ENCODE data around the gene SDC4. TPM values are rescaled to one million over a fixed set of nuclear protein-coding genes. Genes with fewer than 3 reads are reported as not detected.

SDC4 gene
- polyA plus RNA-seq, 1 donor (not counting 4 experiments of a cell fraction or from before 2014, with no cell fraction given): 114 TPM

DNA sequence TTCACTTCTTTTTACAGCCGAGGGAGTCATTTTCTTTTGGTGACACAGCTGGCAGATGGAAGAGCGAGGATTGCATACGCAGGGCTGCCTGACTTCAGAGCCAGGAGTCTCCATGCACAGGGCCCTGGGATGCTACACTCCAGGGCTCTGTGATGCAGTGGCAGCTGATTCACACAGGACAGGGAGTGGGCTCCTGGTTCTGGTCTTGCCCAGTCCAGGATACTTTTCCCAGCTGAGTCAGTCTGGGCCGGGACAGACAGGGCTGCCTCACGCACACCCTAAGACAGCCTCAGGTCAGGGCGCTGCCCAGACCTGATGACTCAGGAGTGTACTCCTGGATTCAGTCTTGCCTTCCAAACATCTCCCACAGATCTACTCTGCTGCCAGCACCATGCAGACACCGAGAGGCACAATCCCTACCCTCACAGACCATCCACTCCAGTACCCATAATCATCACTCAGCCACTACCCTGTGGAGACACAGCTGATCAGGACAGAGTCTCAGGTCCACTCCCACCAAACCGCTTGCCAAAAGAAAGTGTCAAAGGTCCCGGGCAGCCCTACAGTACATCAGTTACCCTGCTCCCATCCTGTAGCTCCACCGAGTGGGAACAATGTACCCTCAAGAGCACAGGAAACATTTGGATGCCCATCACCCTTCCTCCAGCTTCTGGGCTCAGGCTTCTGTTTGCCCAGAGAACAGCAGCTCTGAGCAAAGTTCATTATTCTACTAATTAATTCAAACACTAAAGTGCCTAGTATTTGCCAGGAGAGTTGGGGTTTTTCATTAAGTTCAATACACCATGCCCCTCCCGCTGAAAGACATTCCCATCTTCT is 11.5 kb downstream of the SDC4 start:
- peaks cover 2% of the 10 kb centered on the region for H3K9me1 ChIP-seq (ENCODE audit: control insufficient read depth, extremely low read depth, insufficient read depth, low read length)
- peak overlapping the region; percentile 98 for H3K27ac ChIP-seq (ENCODE audit: control insufficient read depth, insufficient read depth, low read length)
- peaks cover 29 to 46% of the 10 kb centered on the region in 2 experiments for H3K36me3 ChIP-seq (ENCODE audit: control insufficient read depth in 2 of 2, extremely low read depth in 1 of 2, insufficient read depth in 2 of 2, low read length in 2 of 2)
- H3K27me3 ChIP-seq (ENCODE audit: control insufficient read depth, extremely low read depth, insufficient read depth, low read length): no peaks in the 10 kb centered on the region
- no peak for DNase-seq (ENCODE audit: low read depth, low spot score)
- peaks cover 64% of the 10 kb centered on the region for H3K79me2 ChIP-seq (ENCODE audit: control insufficient read depth, insufficient read depth, low read length)
- H3K9ac ChIP-seq (ENCODE audit: control insufficient read depth, extremely low read depth, insufficient read depth, low read length): peak overlapping the region; percentile 79
- no peaks in the 10 kb centered on the region for H3K9me3 ChIP-seq (ENCODE audit: control insufficient read depth, low read depth, low read length)
- H2AFZ ChIP-seq (ENCODE audit: control insufficient read depth, low read length): no peak overlapping the region
- no peaks in the 10 kb centered on the region for H4K20me1 ChIP-seq (ENCODE audit: control insufficient read depth, extremely low read depth, insufficient read depth, low read length)
- FAIRE-seq: peak; percentile 90
- TF ChIP-seq, protein P1, sequence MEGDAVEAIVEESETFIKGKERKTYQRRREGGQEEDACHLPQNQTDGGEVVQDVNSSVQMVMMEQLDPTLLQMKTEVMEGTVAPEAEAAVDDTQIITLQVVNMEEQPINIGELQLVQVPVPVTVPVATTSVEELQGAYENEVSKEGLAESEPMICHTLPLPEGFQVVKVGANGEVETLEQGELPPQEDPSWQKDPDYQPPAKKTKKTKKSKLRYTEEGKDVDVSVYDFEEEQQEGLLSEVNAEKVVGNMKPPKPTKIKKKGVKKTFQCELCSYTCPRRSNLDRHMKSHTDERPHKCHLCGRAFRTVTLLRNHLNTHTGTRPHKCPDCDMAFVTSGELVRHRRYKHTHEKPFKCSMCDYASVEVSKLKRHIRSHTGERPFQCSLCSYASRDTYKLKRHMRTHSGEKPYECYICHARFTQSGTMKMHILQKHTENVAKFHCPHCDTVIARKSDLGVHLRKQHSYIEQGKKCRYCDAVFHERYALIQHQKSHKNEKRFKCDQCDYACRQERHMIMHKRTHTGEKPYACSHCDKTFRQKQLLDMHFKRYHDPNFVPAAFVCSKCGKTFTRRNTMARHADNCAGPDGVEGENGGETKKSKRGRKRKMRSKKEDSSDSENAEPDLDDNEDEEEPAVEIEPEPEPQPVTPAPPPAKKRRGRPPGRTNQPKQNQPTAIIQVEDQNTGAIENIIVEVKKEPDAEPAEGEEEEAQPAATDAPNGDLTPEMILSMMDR (optimal IDR thresholded peaks at IDR 0.05 in 1 of 3, IDR thresholded peaks at IDR 0.05 in 1 of 3, conservative IDR thresholded peaks at IDR 0.05 in 1 of 3; ENCODE audit: extremely low read depth in 1 of 3, insufficient read depth in 2 of 3, low read length in 3 of 3): no peak
- no peak for TF ChIP-seq EZH2 (IDR thresholded peaks at IDR 0.05; ENCODE audit: low read length)
- H3K4me2 ChIP-seq (ENCODE audit: control insufficient read depth, extremely low read depth, insufficient read depth, low read depth, low read length): peak overlapping the region; percentile 55
- H3K4me1 ChIP-seq (ENCODE audit: control insufficient read depth, extremely low read depth, insufficient read depth, low read length): peaks cover 60% of the 10 kb centered on the region
- H3K4me3 ChIP-seq (ENCODE audit: control insufficient read depth in 2 of 3, extremely low read depth in 1 of 3, insufficient read depth in 2 of 3, low read depth in 1 of 3, low read length in 3 of 3): peak overlapping the region in 2 of 3 experiments; percentile 22 to 42
- dilution Hi-C loops (cut with MboI; ENCODE audit: extremely low pct_ligation_motif_present, low sequenced_read_pairs): no loop called here

- dilution Hi-C loops (cut with MboI; ENCODE audit: extremely low pct_ligation_motif_present, low sequenced_read_pairs): no loop called here
- TF ChIP-seq EZH2 (IDR thresholded peaks at IDR 0.05; ENCODE audit: low read length): no peak
- TF ChIP-seq, protein P1 (optimal IDR thresholded peaks at IDR 0.05 in 1 of 3, IDR thresholded peaks at IDR 0.05 in 1 of 3, conservative IDR thresholded peaks at IDR 0.05 in 1 of 3; ENCODE audit: extremely low read depth in 1 of 3, insufficient read depth in 2 of 3, low read length in 3 of 3): no peak
- peaks cover 49 to 62% of the 10 kb centered on the region in 2 experiments for H3K36me3 ChIP-seq (ENCODE audit: control insufficient read depth in 2 of 2, extremely low read depth in 1 of 2, insufficient read depth in 2 of 2, low read length in 2 of 2)
- H3K9me3 ChIP-seq (ENCODE audit: control insufficient read depth, low read depth, low read length): no peaks in the 10 kb centered on the region
- no peak for DNase-seq (ENCODE audit: low read depth, low spot score)
- H3K4me3 ChIP-seq (ENCODE audit: control insufficient read depth in 2 of 3, extremely low read depth in 1 of 3, insufficient read depth in 2 of 3, low read depth in 1 of 3, low read length in 3 of 3): no peak overlapping the region
- no peak overlapping the region for H3K9ac ChIP-seq (ENCODE audit: control insufficient read depth, extremely low read depth, insufficient read depth, low read length)
- peaks cover 2% of the 10 kb centered on the region for H4K20me1 ChIP-seq (ENCODE audit: control insufficient read depth, extremely low read depth, insufficient read depth, low read length)
- FAIRE-seq: no peak
- H3K27ac ChIP-seq (ENCODE audit: control insufficient read depth, insufficient read depth, low read length): no peak overlapping the region
- no peaks in the 10 kb centered on the region for H3K9me1 ChIP-seq (ENCODE audit: control insufficient read depth, extremely low read depth, insufficient read depth, low read length)
- peaks cover 22% of the 10 kb centered on the region for H3K79me2 ChIP-seq (ENCODE audit: control insufficient read depth, insufficient read depth, low read length)
- H2AFZ ChIP-seq (ENCODE audit: control insufficient read depth, low read length): no peak overlapping the region
- no peaks in the 10 kb centered on the region for H3K27me3 ChIP-seq (ENCODE audit: control insufficient read depth, extremely low read depth, insufficient read depth, low read length)
- no peaks in the 10 kb centered on the region for H3K4me1 ChIP-seq (ENCODE audit: control insufficient read depth, extremely low read depth, insufficient read depth, low read length)
- H3K4me2 ChIP-seq (ENCODE audit: control insufficient read depth, extremely low read depth, insufficient read depth, low read depth, low read length): no peak overlapping the region
Observed at GRCh38 chr20:45330476-45330875, 17.7 kb downstream of the SDC4 start.
